WTC11 (cell line): ENCODE results near the gene OVOL2. TPM values are rescaled to one million over a fixed set of nuclear protein-coding genes. Genes with fewer than 3 reads are reported as not detected.

ENCODE experiments used
- ATAC-seq: fragments of 200-7000 bp; cut with Tn5 transposase; 2 replicates; pipeline ENCODE4 v1.10.0; 2021; ENCODE audit warnings: mild to moderate bottlenecking, moderate library complexity
- CTCF ChIA-PET: fragments of 300-600 bp; sonication (Branson Sonifier 250); formaldehyde crosslinking; loops from one replicate; lab custom pipeline; 2021; ENCODE audit warnings: antibody characterized with exemption; lab: Charles Lee
- POLR2A ChIA-PET: fragments of 350-600 bp; sonication (Branson Sonifier 250); formaldehyde crosslinking; loops from one replicate; lab custom pipeline; 2021; ENCODE audit warnings: antibody characterized with exemption; lab: Charles Lee
- DNase-seq: peaks from one replicate; pipeline ENCODE4 v3.0.0; 2021; ENCODE audit warnings: low spot score
- H3K27ac Mint-ChIP-seq: 2 replicates; pipeline ENCODE4 v1.8.0; 2021; ENCODE audit warnings: mixed read lengths
- H3K27me3 Mint-ChIP-seq: 2 replicates; pipeline ENCODE4 v1.8.0; 2021; ENCODE audit warnings: low read depth, mild to moderate bottlenecking, moderate library complexity, mixed read lengths
- H3K36me3 Mint-ChIP-seq: 2 replicates; pipeline ENCODE4 v1.8.0; 2021; ENCODE audit warnings: mixed read lengths
- H3K4me1 Mint-ChIP-seq: 2 replicates; pipeline ENCODE4 v1.8.0; 2022; ENCODE audit warnings: mixed read lengths
- H3K4me3 Mint-ChIP-seq: 2 replicates; pipeline ENCODE4 v1.8.0; 2021; ENCODE audit warnings: mild to moderate bottlenecking, moderate library complexity, mixed read lengths
- H3K9me3 Mint-ChIP-seq: 2 replicates; pipeline ENCODE4 v1.8.0; 2021; ENCODE audit warnings: mixed read lengths
- ARID4B ChIP-seq: sonication (generic); formaldehyde crosslinking; IDR thresholded peaks from 2 replicates; pipeline ENCODE4 v1.8.0; 2023; ENCODE audit warnings: missing genetic modification reagents, mild to moderate bottlenecking, borderline replicate concordance
- ATF1 ChIP-seq: sonication (generic); formaldehyde crosslinking; IDR thresholded peaks from 2 replicates; pipeline ENCODE4 v1.8.1; 2023; ENCODE audit warnings: mild to moderate bottlenecking, moderate library complexity, missing genetic modification reagents
- CBFB ChIP-seq: sonication (generic); formaldehyde crosslinking; IDR thresholded peaks from 2 replicates; pipeline ENCODE4 v1.8.1; 2022; ENCODE audit warnings: mild to moderate bottlenecking, low read depth, missing genetic modification reagents
- ETV6 ChIP-seq: sonication (generic); formaldehyde crosslinking; IDR thresholded peaks from 2 replicates; pipeline ENCODE4 v1.8.1; 2022; ENCODE audit warnings: mild to moderate bottlenecking, missing genetic modification reagents
- GRHL2 ChIP-seq: fragments of 250-450 bp; sonication (Bioruptor Pico); IDR thresholded peaks from 2 replicates; pipeline ENCODE4 v1.8.0; 2022; ENCODE audit warnings: mild to moderate bottlenecking, moderate library complexity; ENCODE audit not compliant: insufficient replicate concordance, severe bottlenecking
- HMGA2 ChIP-seq: fragments of 250-450 bp; sonication (Bioruptor Pico); IDR thresholded peaks from 2 replicates; pipeline ENCODE4 v1.4.0; 2021; ENCODE audit warnings: mild to moderate bottlenecking, moderate library complexity
- MLX ChIP-seq: sonication (generic); formaldehyde crosslinking; IDR thresholded peaks from 2 replicates; pipeline ENCODE4 v1.8.1; 2023; ENCODE audit warnings: mild to moderate bottlenecking, missing genetic modification reagents, moderate library complexity
- MYBL2 ChIP-seq: sonication (generic); formaldehyde crosslinking; IDR thresholded peaks from 2 replicates; pipeline ENCODE4 v1.8.1; 2023; ENCODE audit warnings: mild to moderate bottlenecking, moderate library complexity, missing genetic modification reagents
- NR2C2 ChIP-seq: sonication (generic); formaldehyde crosslinking; IDR thresholded peaks from 2 replicates; pipeline ENCODE4 v1.8.0; 2022; ENCODE audit warnings: mild to moderate bottlenecking, missing genetic modification reagents
- SOX15 ChIP-seq: fragments of 250-450 bp; sonication (Bioruptor Pico); IDR thresholded peaks from 2 replicates; pipeline ENCODE4 v1.9.0; 2021; ENCODE audit warnings: mild to moderate bottlenecking
- STAT6 ChIP-seq: sonication (generic); formaldehyde crosslinking; conservative IDR thresholded peaks from 2 replicates; pipeline ENCODE4 v1.8.1; 2023; ENCODE audit warnings: mild to moderate bottlenecking, low read depth, missing genetic modification reagents, moderate library complexity
- TCF7 ChIP-seq: sonication (generic); formaldehyde crosslinking; IDR thresholded peaks from 2 replicates; pipeline ENCODE4 v1.8.0; 2022; ENCODE audit warnings: mild to moderate bottlenecking, low read depth, missing genetic modification reagents, moderate library complexity
- TEAD1 ChIP-seq: sonication (generic); formaldehyde crosslinking; IDR thresholded peaks from 2 replicates; pipeline ENCODE4 v1.8.0; 2022; ENCODE audit warnings: mild to moderate bottlenecking, missing genetic modification reagents
- TP53 ChIP-seq: sonication (generic); formaldehyde crosslinking; IDR thresholded peaks from 2 replicates; pipeline ENCODE4 v1.8.1; 2023; ENCODE audit warnings: mild to moderate bottlenecking, missing genetic modification reagents
- USF1 ChIP-seq: sonication (generic); formaldehyde crosslinking; IDR thresholded peaks from 2 replicates; pipeline ENCODE4 v1.8.0; 2022; ENCODE audit warnings: mild to moderate bottlenecking, missing genetic modification reagents
- ZBTB21 ChIP-seq: sonication (generic); formaldehyde crosslinking; IDR thresholded peaks from 2 replicates; pipeline ENCODE4 v1.8.1; 2023; ENCODE audit warnings: mild to moderate bottlenecking, missing genetic modification reagents, borderline replicate concordance
- ZMAT4 ChIP-seq: fragments of 250-450 bp; sonication (Bioruptor Pico); IDR thresholded peaks from 2 replicates; pipeline ENCODE4 v1.9.0; 2021; ENCODE audit warnings: mild to moderate bottlenecking
- ZNF121 ChIP-seq: sonication (generic); formaldehyde crosslinking; IDR thresholded peaks from 2 replicates; pipeline ENCODE4 v1.8.0; 2023; ENCODE audit warnings: missing genetic modification reagents
- ZNF232 ChIP-seq: sonication (generic); formaldehyde crosslinking; IDR thresholded peaks from 2 replicates; pipeline ENCODE4 v1.8.0; 2022; ENCODE audit warnings: mild to moderate bottlenecking, missing genetic modification reagents
- ZNF281 ChIP-seq: sonication (generic); formaldehyde crosslinking; IDR thresholded peaks from 2 replicates; pipeline ENCODE4 v1.8.0; 2023; ENCODE audit warnings: mild to moderate bottlenecking, missing genetic modification reagents
- ZNF423 ChIP-seq: fragments of 250-450 bp; sonication (Bioruptor Pico); IDR thresholded peaks from 2 replicates; pipeline ENCODE4 v2.1.2; 2022; ENCODE audit warnings: mild to moderate bottlenecking, moderate library complexity
- ZNF671 ChIP-seq: fragments of 250-450 bp; sonication (Bioruptor Pico); IDR thresholded peaks from 2 replicates; pipeline ENCODE4 v1.8.0; 2021; ENCODE audit warnings: mild to moderate bottlenecking
- total RNA-seq: library from RNA; stranded (reverse); gene quantifications from 3 replicates; pipeline ENCODE4 v1.2.3, GENCODE V29; 2021

OVOL2 gene
- total RNA-seq, 1 experiment from 2014 or later, result 9.8 TPM

GRCh38 chr20:18014411-18014810 is 43.3 kb downstream of the OVOL2 start (continued):
- TF ChIP-seq ARID4B (CRISPR knock-in tag), result no peak
- TF ChIP-seq GRHL2, result no peak
- TF ChIP-seq, all 79 proteins: peak for 0

- no peak for TF ChIP-seq TEAD1 (CRISPR knock-in tag)
- TF ChIP-seq ETV6 (CRISPR knock-in tag), result no peak
- no peak for TF ChIP-seq ZNF423 (CRISPR knock-in tag)
- no peak for TF ChIP-seq USF1 (CRISPR knock-in tag)
- no peak for TF ChIP-seq ZNF232
- TF ChIP-seq SOX15 (CRISPR knock-in tag), result no peak
- TF ChIP-seq TCF7 (CRISPR knock-in tag), result no peak
- no peak for TF ChIP-seq TP53 (CRISPR knock-in tag)
- no peak for TF ChIP-seq STAT6 (CRISPR knock-in tag)
- no peak for TF ChIP-seq CBFB
- TF ChIP-seq ZMAT4 (CRISPR knock-in tag), result no peak
- TF ChIP-seq ZNF121 (CRISPR knock-in tag), result no peak; the same call in 1 of the 2 replicates
- no peak for TF ChIP-seq MLX (CRISPR knock-in tag)
- no peak for TF ChIP-seq ATF1 (CRISPR knock-in tag)
- no peak for TF ChIP-seq NR2C2 (CRISPR knock-in tag)
- no peak for TF ChIP-seq MYBL2 (CRISPR knock-in tag)
- no peak for TF ChIP-seq ZNF281 (CRISPR knock-in tag)
- TF ChIP-seq ZNF671 (CRISPR knock-in tag), result no peak
- no peak for TF ChIP-seq ZBTB21
- TF ChIP-seq HMGA2 (CRISPR knock-in tag), result no peak
- Mint-ChIP-seq H3K27me3 (no peaks in the 10 kb centered on the region; the same call in 1 of the 2 replicates), H3K4me3 (no peak overlapping the region), H3K36me3 (peaks cover 16% of the 10 kb centered on the region), H3K27ac (no peak overlapping the region), H3K9me3 (peaks cover 12% of the 10 kb centered on the region), H3K4me1 (no peaks in the 10 kb centered on the region)
- POLR2A ChIA-PET, result no interaction called here
- DNase-seq (no peak), ATAC-seq (no peak)
- CTCF ChIA-PET, result no interaction called here
Measured at GRCh38 chr20:18012901-18013300, 44.8 kb downstream of the OVOL2 start.
